B cell (primary cell): ENCODE data around the gene NUBP2. TPM values are rescaled to one million over a fixed set of nuclear protein-coding genes. Genes with fewer than 3 reads are reported as not detected.

Source experiments
- ATAC-seq: fragments of 200-7000 bp; cut with Tn5 transposase; one replicate; pipeline ENCODE4 v1.10.0; 2021; ENCODE audit warnings: low read depth, mild to moderate bottlenecking, moderate number of reproducible peaks, moderate library complexity
- CTCF ChIA-PET: fragments of 350-600 bp; sonication (Branson Sonifier 250); formaldehyde crosslinking; loops from one replicate; lab custom pipeline; 2021; ENCODE audit warnings: antibody characterized with exemption, inconsistent platforms; lab: Charles Lee
- POLR2A ChIA-PET: fragments of 350-600 bp; sonication (Branson Sonifier 250); formaldehyde crosslinking; loops from one replicate; lab custom pipeline; 2021; ENCODE audit warnings: antibody characterized with exemption; lab: Charles Lee
- DNase-seq: peaks from one replicate; pipeline ENCODE4 v3.0.0; 2013
- H2AFZ ChIP-seq: 2 replicates; pipeline ENCODE4 v1.6.1; 2012; ENCODE audit warnings: mild to moderate bottlenecking, low read depth, low read length; ENCODE audit not compliant: insufficient read depth, poor library complexity, severe bottlenecking
- H3K27ac ChIP-seq, 2 donors: 1 replicate in 1 of 2; 2 replicates in 1 of 2; pipeline ENCODE4 v1.5.1; 2012 to 2013; ENCODE audit warnings: low read length in 2 of 2, mild to moderate bottlenecking in 2 of 2, moderate library complexity in 1 of 2
- H3K27me3 ChIP-seq, 4 experiments: fragments of 200-600 bp in 1 of 4; sonication (generic) in 1 of 4; replicated peaks in 1 of 4; 1 replicate in 2 of 4; 2 replicates in 2 of 4; pipeline versions ENCODE4 v1.6.1 to v1.7.0; 2013 to 2016; ENCODE audit warnings: low read length in 3 of 4, mild to moderate bottlenecking in 2 of 4, mixed read lengths in 1 of 4, moderate library complexity in 1 of 4; ENCODE audit not compliant: insufficient read depth in 4 of 4, control insufficient read depth in 3 of 4; ENCODE audit errors: control extremely low read depth in 1 of 4
- H3K36me3 ChIP-seq, 2 experiments: replicated peaks in 1 of 2; 1 replicate in 1 of 2; 2 replicates in 1 of 2; pipeline versions ENCODE4 v1.6.1 to v1.7.1; 2013; ENCODE audit warnings: low read length in 1 of 2; ENCODE audit not compliant: insufficient read depth in 2 of 2, control insufficient read depth in 1 of 2; ENCODE audit errors: control extremely low read depth in 1 of 2, extremely low read depth in 1 of 2
- H3K4me1 ChIP-seq, 2 donors: fragments of 200-600 bp in 1 of 2; sonication (generic) in 1 of 2; 1 replicate in 1 of 2; 2 replicates in 1 of 2; pipeline versions ENCODE4 v1.5.1 to v1.6.1; 2013 to 2017; ENCODE audit warnings: low read length in 2 of 2; ENCODE audit not compliant: control insufficient read depth in 2 of 2, insufficient read depth in 2 of 2
- H3K4me2 ChIP-seq: replicated peaks from 2 replicates; pipeline ENCODE3; 2012; ENCODE audit warnings: mild to moderate bottlenecking, low read depth, low read length; ENCODE audit not compliant: poor library complexity, severe bottlenecking
- H3K4me3 ChIP-seq, 5 experiments: fragments of 200-600 bp in 1 of 5; sonication (generic) in 1 of 5; 1 replicate in 3 of 5; 2 replicates in 2 of 5; pipeline versions ENCODE4 v1.5.1 to v1.7.0; 2011 to 2016; ENCODE audit warnings: low read length in 4 of 5, mild to moderate bottlenecking in 4 of 5, low read depth in 2 of 5, control low read depth in 1 of 5, moderate library complexity in 1 of 5; ENCODE audit not compliant: insufficient read depth in 1 of 5; ENCODE audit errors: control extremely low read depth in 1 of 5, extremely low read depth in 1 of 5
- H3K79me2 ChIP-seq: fragments of 200-600 bp; sonication (generic); one replicate; pipeline ENCODE4 v1.6.0; 2016; ENCODE audit warnings: low read length; ENCODE audit not compliant: control insufficient read depth, insufficient read depth
- H3K9ac ChIP-seq: fragments of 200-600 bp; sonication (generic); 2 replicates; pipeline ENCODE4 v1.6.1; 2017; ENCODE audit warnings: mild to moderate bottlenecking, low read length, moderate library complexity
- H3K9me3 ChIP-seq, 3 donors: one replicate each; pipeline versions ENCODE4 v1.6.1 to v1.7.1; 2013; ENCODE audit warnings: low read length in 2 of 3; ENCODE audit not compliant: control insufficient read depth in 2 of 3, insufficient read depth in 1 of 3; ENCODE audit errors: control extremely low read depth in 1 of 3
- H4K20me1 ChIP-seq: 2 replicates; pipeline ENCODE4 v1.6.0; 2012; ENCODE audit warnings: mild to moderate bottlenecking, low read length; ENCODE audit not compliant: insufficient read depth, control insufficient read depth, poor library complexity, severe bottlenecking
- H3K27ac Mint-ChIP-seq: one replicate; pipeline ENCODE4 v1.8.0; 2021; ENCODE audit warnings: mixed read lengths
- H3K27me3 Mint-ChIP-seq: one replicate; pipeline ENCODE4 v1.8.0; 2021; ENCODE audit warnings: mixed read lengths
- H3K4me1 Mint-ChIP-seq: one replicate; pipeline ENCODE4 v1.8.0; 2021; ENCODE audit warnings: mixed read lengths
- H3K4me3 Mint-ChIP-seq: one replicate; pipeline ENCODE4 v1.8.0; 2021; ENCODE audit warnings: mixed read lengths
- H3K9me3 Mint-ChIP-seq: one replicate; pipeline ENCODE4 v1.8.0; 2022; ENCODE audit warnings: mixed read lengths; ENCODE audit not compliant: insufficient read depth
- EZH2 ChIP-seq: IDR thresholded peaks from 2 replicates; pipeline ENCODE4 v1.6.1; 2012; ENCODE audit warnings: borderline replicate concordance, low read depth, mild to moderate bottlenecking, moderate library complexity, low read length; ENCODE audit not compliant: insufficient read depth, poor library complexity, severe bottlenecking
- WGBS: methylation state at CpG from one replicate; pipeline ENCODE4 v1.1.5; 2013; ENCODE audit warnings: missing lambda C conversion rate; ENCODE audit not compliant: insufficient coverage; 5-methylcytosine and 5-hydroxymethylcytosine counted together
- intact Hi-C: fragments of 100-400 bp; cut with micrococcal nuclease; formaldehyde crosslinking; loops from one replicate; pipeline ENCODE4 v1.10.0; 2022
- polyA plus RNA-seq: library from polyadenylated mRNA; depleted of rRNA; stranded (reverse); fragments of >200 nt; gene quantifications from 2 replicates; pipeline ENCODE4 v1.2.3, GENCODE V29; 2012
- total RNA-seq, 2 donors: library from RNA; stranded (reverse); fragments of 120-200 nt in 1 of 2; gene quantifications; 1 replicate in 1 of 2; 2 replicates in 1 of 2; pipeline versions ENCODE4 v1.2.3 to v1.2.4, GENCODE V29; 2013 to 2022
- TF ChIP-seq, protein P1 (sequence below): fragments of 200-600 bp; IDR thresholded peaks from one replicate; pipeline ENCODE4 v1.8.0; 2022; ENCODE audit warnings: antibody characterized with exemption, mild to moderate bottlenecking

Gene NUBP2
- total and polyA plus RNA-seq, 2 donors (not counting 1 experiment from before 2014, with no cell fraction given), result 50.2 to 71.7 TPM

- H3K4me1 Mint-ChIP-seq, result peaks cover 24% of the 10 kb centered on the region
- CTCF ChIA-PET, result interaction anchor here (1.5 kb wide), 1 partner anchor 8 kb away, joined by 9 read pairs; the partner anchor contains the start of genes NUBP2 and SPSB3
- H3K27me3 Mint-ChIP-seq, result no peaks in the 10 kb centered on the region
- Histone ChIP-seq H3K4me1 (peaks cover 21 to 38% of the 10 kb centered on the region in 2 donors), H3K27ac (no peak overlapping the region), H3K4me2 (no peak overlapping the region), H3K9me3 (no peaks in the 10 kb centered on the region), H3K36me3 (peaks cover 0 to 29% of the 10 kb centered on the region in 2 experiments), H4K20me1 (peaks cover 71% of the 10 kb centered on the region), H3K27me3 (no peaks in the 10 kb centered on the region), H3K79me2 (peaks cover 38% of the 10 kb centered on the region), H2AFZ (no peak overlapping the region), H3K4me3 (no peak overlapping the region), H3K9ac (no peak overlapping the region)
- 97% methylated on average over 30 of the region's 30 CpGs for WGBS
- POLR2A ChIA-PET, result no interaction called here
- TF ChIP-seq, protein P1, sequence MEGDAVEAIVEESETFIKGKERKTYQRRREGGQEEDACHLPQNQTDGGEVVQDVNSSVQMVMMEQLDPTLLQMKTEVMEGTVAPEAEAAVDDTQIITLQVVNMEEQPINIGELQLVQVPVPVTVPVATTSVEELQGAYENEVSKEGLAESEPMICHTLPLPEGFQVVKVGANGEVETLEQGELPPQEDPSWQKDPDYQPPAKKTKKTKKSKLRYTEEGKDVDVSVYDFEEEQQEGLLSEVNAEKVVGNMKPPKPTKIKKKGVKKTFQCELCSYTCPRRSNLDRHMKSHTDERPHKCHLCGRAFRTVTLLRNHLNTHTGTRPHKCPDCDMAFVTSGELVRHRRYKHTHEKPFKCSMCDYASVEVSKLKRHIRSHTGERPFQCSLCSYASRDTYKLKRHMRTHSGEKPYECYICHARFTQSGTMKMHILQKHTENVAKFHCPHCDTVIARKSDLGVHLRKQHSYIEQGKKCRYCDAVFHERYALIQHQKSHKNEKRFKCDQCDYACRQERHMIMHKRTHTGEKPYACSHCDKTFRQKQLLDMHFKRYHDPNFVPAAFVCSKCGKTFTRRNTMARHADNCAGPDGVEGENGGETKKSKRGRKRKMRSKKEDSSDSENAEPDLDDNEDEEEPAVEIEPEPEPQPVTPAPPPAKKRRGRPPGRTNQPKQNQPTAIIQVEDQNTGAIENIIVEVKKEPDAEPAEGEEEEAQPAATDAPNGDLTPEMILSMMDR, result no peak
- TF ChIP-seq EZH2, result no peak
- no peaks in the 10 kb centered on the region for H3K9me3 Mint-ChIP-seq
- ATAC-seq (no peak), DNase-seq (no peak)
- H3K4me3 Mint-ChIP-seq, result peak overlapping the region; percentile 95
- no peak overlapping the region for H3K27ac Mint-ChIP-seq
- intact Hi-C loops, result no loop called here
Observed at GRCh38 chr16:1775006-1775845, 7.5 kb upstream of the NUBP2 start.
